Endothelial cell of umbilical vein (primary cell): Measurements from ENCODE around the gene SLA2. TPM values are rescaled to one million over a fixed set of nuclear protein-coding genes. Genes with fewer than 3 reads are reported as not detected.

Experiments
- BruUV-seq: library from RNA; stranded (reverse); fragments of 400-500 nt; replicated peaks from 2 replicates; lab custom pipeline; 2021; lab: Mats Ljungman, UMichigan
- CTCF ChIA-PET: fragments of 300-600, 350-600 bp; sonication (Branson Sonifier 250); formaldehyde crosslinking; loops from one replicate; lab custom pipeline; 2021; ENCODE audit warnings: antibody characterized with exemption, inconsistent platforms; lab: Charles Lee
- POLR2A ChIA-PET: fragments of 300-600, 350-600 bp; sonication (Branson Sonifier 250); formaldehyde crosslinking; loops from one replicate; lab custom pipeline; 2021; ENCODE audit warnings: antibody characterized with exemption, inconsistent platforms; lab: Charles Lee
- DNase-seq: peaks from one replicate; pipeline ENCODE4 v3.0.0-alpha.2; 2011; ENCODE audit warnings: low read depth, low spot score
- FAIRE-seq: peaks from 2 replicates; lab custom pipeline; 2011; peaks lifted over from hg19 to GRCh38; lab: Jason Lieb, UNC
- H2AFZ ChIP-seq: 2 replicates; pipeline ENCODE4 v1.6.0; 2012; ENCODE audit warnings: low read depth, low read length, control low read depth, inconsistent platforms
- H3K27ac ChIP-seq: 2 replicates; pipeline ENCODE4 v1.5.1; 2011; ENCODE audit warnings: low read depth, mild to moderate bottlenecking, control low read depth, low read length, moderate library complexity; ENCODE audit not compliant: insufficient read depth
- H3K27me3 ChIP-seq, 2 experiments: 2 replicates each; pipeline versions ENCODE4 v1.6.0 to v1.6.1; 2011; ENCODE audit warnings: low read length in 2 of 2, mixed read lengths in 1 of 2; ENCODE audit not compliant: control insufficient read depth in 2 of 2, insufficient read depth in 2 of 2
- H3K36me3 ChIP-seq, 2 experiments: 2 replicates in 1 of 2; 3 replicates in 1 of 2; pipeline ENCODE4 v1.5.1; 2011; ENCODE audit warnings: low read length in 2 of 2, mild to moderate bottlenecking in 1 of 2, moderate library complexity in 1 of 2; ENCODE audit not compliant: control insufficient read depth in 2 of 2, insufficient read depth in 2 of 2; ENCODE audit errors: extremely low read depth in 1 of 2
- H3K4me1 ChIP-seq: 3 replicates; pipeline ENCODE4 v1.5.1; 2011; ENCODE audit warnings: mild to moderate bottlenecking, low read length; ENCODE audit not compliant: control insufficient read depth, insufficient read depth; ENCODE audit errors: extremely low read depth
- H3K4me2 ChIP-seq: 2 replicates; pipeline ENCODE4 v1.6.1; 2011; ENCODE audit warnings: low read length, control low read depth, mixed read lengths; ENCODE audit not compliant: insufficient read depth
- H3K4me3 ChIP-seq, 3 experiments: fragments of 200-600 bp in 1 of 3; sonication (generic), shearing (Covaris generic) in 1 of 3; replicated peaks in 1 of 3; 2 replicates each; pipeline ENCODE4 v1.5.1; 2011 to 2016; ENCODE audit warnings: control low read depth in 3 of 3, low read length in 3 of 3, mild to moderate bottlenecking in 2 of 3, inconsistent platforms in 1 of 3, low read depth in 1 of 3, moderate library complexity in 1 of 3; ENCODE audit not compliant: insufficient read depth in 1 of 3
- H3K79me2 ChIP-seq: 2 replicates; pipeline ENCODE4 v1.6.0; 2012; ENCODE audit warnings: low read length, inconsistent platforms; ENCODE audit not compliant: control insufficient read depth, insufficient read depth
- H3K9ac ChIP-seq: replicated peaks from 2 replicates; pipeline ENCODE3; 2011; ENCODE audit warnings: low read length, control low read depth; ENCODE audit not compliant: insufficient read depth; ENCODE audit errors: extremely low read depth
- H3K9me1 ChIP-seq: replicated peaks from 3 replicates; pipeline ENCODE4 v1.6.0; 2011; ENCODE audit warnings: mild to moderate bottlenecking, low read length; ENCODE audit not compliant: control insufficient read depth, insufficient read depth; ENCODE audit errors: extremely low read depth
- H3K9me3 ChIP-seq: replicated peaks from 2 replicates; pipeline ENCODE4 v1.5.1; 2012; ENCODE audit warnings: low read length, inconsistent platforms; ENCODE audit not compliant: control insufficient read depth, insufficient read depth
- H4K20me1 ChIP-seq: replicated peaks from 2 replicates; pipeline ENCODE3; 2011; ENCODE audit warnings: mild to moderate bottlenecking, low read length; ENCODE audit not compliant: control insufficient read depth, insufficient read depth; ENCODE audit errors: extremely low read depth
- CTCF ChIP-seq, 2 donors: IDR thresholded peaks; 1 replicate in 1 of 2; 2 replicates in 1 of 2; pipeline ENCODE4 v1.5.1; 2011; ENCODE audit warnings: low read length in 2 of 2, mild to moderate bottlenecking in 2 of 2, moderate library complexity in 2 of 2, control low read depth in 1 of 2, inconsistent platforms in 1 of 2, low read depth in 1 of 2; ENCODE audit not compliant: insufficient read depth in 1 of 2; ENCODE audit errors: extremely low read depth in 1 of 2
- EZH2 ChIP-seq: IDR thresholded peaks from 2 replicates; pipeline ENCODE4 v1.6.1; 2012; ENCODE audit warnings: borderline replicate concordance, low read depth, mild to moderate bottlenecking, moderate library complexity, low read length, inconsistent platforms; ENCODE audit not compliant: severe bottlenecking
- FOS ChIP-seq: IDR thresholded peaks from 2 replicates; pipeline ENCODE4 v1.6.1; 2011; ENCODE audit warnings: mild to moderate bottlenecking, low read length, moderate library complexity, borderline replicate concordance; ENCODE audit not compliant: insufficient read depth
- GATA2 ChIP-seq: IDR thresholded peaks from 2 replicates; pipeline ENCODE4 v1.7.0; 2011; ENCODE audit warnings: low read depth, mild to moderate bottlenecking, moderate library complexity, mixed read lengths, low read length; ENCODE audit not compliant: insufficient read length, insufficient read depth
- JUN ChIP-seq: IDR thresholded peaks from 2 replicates; pipeline ENCODE4 v1.6.1; 2011; ENCODE audit warnings: borderline replicate concordance, low read depth; ENCODE audit not compliant: insufficient read length, insufficient read depth
- MAX ChIP-seq: IDR thresholded peaks from 2 replicates; pipeline ENCODE4 v1.6.1; 2011; ENCODE audit not compliant: insufficient read depth, insufficient read length
- MYC ChIP-seq: IDR thresholded peaks from one replicate; pipeline ENCODE4 v1.6.1; 2011; ENCODE audit warnings: mild to moderate bottlenecking, low read depth, low read length
- POLR2A ChIP-seq: IDR thresholded peaks from 2 replicates; pipeline ENCODE4 v1.6.1; 2012; ENCODE audit warnings: low read depth, mild to moderate bottlenecking, control low read depth, low read length
- POLR2AphosphoS5 ChIP-seq: IDR thresholded peaks from 2 replicates; pipeline ENCODE4 v1.6.1; 2012; ENCODE audit warnings: low read depth, mild to moderate bottlenecking, control low read depth, low read length, moderate library complexity; ENCODE audit not compliant: insufficient read depth
- dilution Hi-C: fragments of 300-500 bp; cut with MboI; formaldehyde crosslinking; loops from one replicate; pipeline ENCODE4 v1.15.0; 2019; ENCODE audit warnings: low sequenced_read_pairs; ENCODE audit not compliant: extremely low pct_ligation_motif_present
- intact Hi-C: fragments of 100-400 bp; cut with micrococcal nuclease; formaldehyde crosslinking; loops from one replicate; pipeline ENCODE4 v1.10.0; 2022
- polyA plus RNA-seq, 4 experiments: library from polyadenylated mRNA; depleted of rRNA in 3 of 4; stranded (reverse) in 3 of 4; unstranded in 1 of 4; fragments of >200 nt; gene quantifications; 2 replicates each; pipeline versions ENCODE4 v1.2.1 to v1.2.3, GENCODE V29; 2011 to 2012; ENCODE audit warnings: missing spikeins in 1 of 4
- total RNA-seq: library from RNA; stranded (reverse); gene quantifications from 2 replicates; pipeline ENCODE4 v1.2.3, GENCODE V29; 2021

Gene SLA2
- total and polyA plus RNA-seq, 2 donors (not counting 3 experiments of a cell fraction or from before 2014, with no cell fraction given): not detected

GRCh38 chr20:36606158-36607066, 39.6 kb downstream of the SLA2 start:
- CTCF ChIA-PET: interaction anchor here (0.7 to 3.6 kb wide), 29 partner anchors 8 to 313 kb away, joined by 3 to 23 read pairs (median 5); partner anchors contain the start of genes DSN1, NDRG3 and TGIF2
- H3K4me2 ChIP-seq: peak overlapping the region; percentile 93
- no peaks in the 10 kb centered on the region for H3K9me1 ChIP-seq
- dilution Hi-C loops (no loop called here), intact Hi-C loops (loop anchor here (5.0 kb wide), 1 partner anchor 144 kb away; no protein-coding TSS in a partner anchor)
- POLR2A ChIA-PET: interaction anchor here (1.0 to 1.6 kb wide), 2 partner anchors 31 to 168 kb away, joined by 3 to 6 read pairs; partner anchors contain the start of gene DSN1
- peak overlapping the region; percentile 44 for H3K27ac ChIP-seq
- peaks cover 19% of the 10 kb centered on the region for H3K4me1 ChIP-seq
- BruUV-seq: TSS peak; percentile 26
- no peak for TF ChIP-seq POLR2A
- no peak for TF ChIP-seq JUN
- no peak for TF ChIP-seq GATA2
- no peak for TF ChIP-seq POLR2AphosphoS5
- TF ChIP-seq CTCF (IDR thresholded peaks at IDR 0.05; ENCODE audit: extremely low read depth in 1 of 2, insufficient read depth in 1 of 2, low read depth in 1 of 2, low read length in 2 of 2): no peak
- TF ChIP-seq EZH2: no peak
- no peak for TF ChIP-seq MAX
- no peak for TF ChIP-seq FOS
- no peak for TF ChIP-seq MYC
- H3K79me2 ChIP-seq: peaks cover 28% of the 10 kb centered on the region
- DNase-seq: peak; percentile 23
- no peaks in the 10 kb centered on the region for H3K27me3 ChIP-seq
- no peaks in the 10 kb centered on the region for H3K9me3 ChIP-seq
- peak overlapping the region; percentile 37 for H2AFZ ChIP-seq
- no peaks in the 10 kb centered on the region for H4K20me1 ChIP-seq
- FAIRE-seq: peak; percentile 67
- peak overlapping the region; percentile 70 for H3K9ac ChIP-seq
- peak overlapping the region; percentile 43 to 96 (median 91) for H3K4me3 ChIP-seq
- peaks cover 11 to 16% of the 10 kb centered on the region in 2 experiments for H3K36me3 ChIP-seq
